Activated CD8-positive, alpha-beta memory T cell treated with anti-CD3 and anti-CD28 coated beads, Interleukin-2, amount 50 U/mL, for 24 hours (primary cell): ENCODE measurements around the gene JAGN1.
"Not testable (repeated sequence)": the region's sequence is repeated elsewhere in the genome, so short reads cannot be mapped to it uniquely, and the experiment has no call there.

Experiments
- DNase-seq: peaks from one replicate; pipeline ENCODE4 v3.0.0-alpha.2; 2020; ENCODE audit errors: extremely low read depth

Gene JAGN1

GRCh38 chr3:9898467-9899241, 8.2 kb downstream of the JAGN1 start:
- DNase-seq = no peak

GRCh38 chr3:9899289-9899791, 8.9 kb downstream of the JAGN1 start:
- DNase-seq = no peak

DNA sequence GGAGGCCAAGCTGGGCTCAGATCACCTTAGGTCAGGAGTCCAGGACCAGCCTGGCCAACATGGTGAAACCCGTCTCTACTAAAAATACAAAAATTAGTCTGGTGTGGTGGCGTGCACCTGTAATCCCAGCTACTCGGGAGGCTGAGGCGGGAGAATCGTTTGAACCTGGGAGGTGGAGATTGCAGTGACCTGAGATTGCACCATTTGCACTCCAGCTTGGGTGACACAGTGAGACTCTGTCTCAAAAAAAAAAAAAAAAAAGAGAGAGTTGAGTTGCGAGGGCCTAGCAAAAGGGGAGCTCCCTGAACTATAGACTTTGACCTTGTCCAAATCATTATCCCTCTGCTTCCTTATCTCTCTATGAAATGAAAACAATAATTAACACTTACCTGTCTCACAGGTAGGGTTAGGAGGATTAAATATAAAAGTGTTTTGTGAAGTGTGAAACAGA, 10.6 kb downstream of the JAGN1 start:
- not testable (repeated sequence) for DNase-seq

- no peak for DNase-seq
These were observed 11.6 kb downstream of the JAGN1 start for GRCh38 chr3:9901967-9902366.

- DNase-seq = no peak
These were observed 12.2 kb downstream of the JAGN1 start, which contains the start of gene IL17RE for GRCh38 chr3:9902372-9903237. Gene IL17RE, plus strand, starts transcription at chr3:9902848. Its CDS starts 85 bp downstream, at chr3:9902933.

GRCh38 chr3:9903238-9903624, 12.8 kb downstream of the JAGN1 start:
- no peak for DNase-seq

GRCh38 chr3:9903904-9904303, 13.5 kb downstream of the JAGN1 start:
- DNase-seq = no peak

DNA sequence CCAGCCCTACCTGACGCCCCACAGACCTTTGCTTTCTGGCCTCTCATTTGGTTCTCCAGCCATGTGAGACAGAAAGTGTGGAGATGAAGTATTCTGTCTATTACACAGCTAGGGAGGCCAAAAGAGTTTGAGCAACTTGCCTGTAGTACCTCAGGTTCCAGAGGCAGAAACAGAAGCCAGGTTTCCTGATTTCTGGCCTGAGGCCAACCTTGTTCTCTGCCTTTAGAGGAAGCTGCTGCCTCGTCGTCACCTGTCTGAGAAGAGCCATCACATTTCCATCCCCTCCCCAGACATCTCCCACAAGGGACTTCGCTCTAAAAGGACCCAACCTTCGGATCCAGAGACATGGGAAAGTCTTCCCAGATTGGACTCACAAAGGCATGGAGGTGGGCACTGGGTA, 16.1 kb downstream of the JAGN1 start:
- DNase-seq = no peak

DNA sequence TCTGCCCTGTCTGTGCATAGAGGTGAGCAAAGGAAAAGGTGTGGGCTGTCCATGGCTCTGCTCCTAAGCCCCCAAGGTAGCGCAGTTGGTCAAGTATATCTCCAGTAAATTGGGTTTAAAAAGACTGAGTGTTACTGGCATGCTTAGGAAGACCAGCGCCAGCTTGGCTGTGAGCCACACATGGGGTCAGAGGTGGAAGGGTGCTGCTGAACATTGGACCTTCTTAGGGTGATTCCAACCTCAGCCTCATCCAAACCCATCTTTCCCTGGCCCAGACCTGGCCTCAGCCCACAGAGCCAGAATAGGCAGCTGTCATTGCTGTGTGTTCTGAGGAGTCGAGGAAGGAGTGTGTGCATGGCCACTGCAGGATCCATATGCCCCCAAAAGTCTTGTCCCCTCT, 17.9 kb downstream of the JAGN1 start:
- DNase-seq = no peak

- no peak for DNase-seq
These were observed 19.0 kb downstream of the JAGN1 start for GRCh38 chr3:9909221-9910013.

GRCh38 chr3:9911863-9912262, 21.5 kb downstream of the JAGN1 start:
- no peak for DNase-seq

DNA sequence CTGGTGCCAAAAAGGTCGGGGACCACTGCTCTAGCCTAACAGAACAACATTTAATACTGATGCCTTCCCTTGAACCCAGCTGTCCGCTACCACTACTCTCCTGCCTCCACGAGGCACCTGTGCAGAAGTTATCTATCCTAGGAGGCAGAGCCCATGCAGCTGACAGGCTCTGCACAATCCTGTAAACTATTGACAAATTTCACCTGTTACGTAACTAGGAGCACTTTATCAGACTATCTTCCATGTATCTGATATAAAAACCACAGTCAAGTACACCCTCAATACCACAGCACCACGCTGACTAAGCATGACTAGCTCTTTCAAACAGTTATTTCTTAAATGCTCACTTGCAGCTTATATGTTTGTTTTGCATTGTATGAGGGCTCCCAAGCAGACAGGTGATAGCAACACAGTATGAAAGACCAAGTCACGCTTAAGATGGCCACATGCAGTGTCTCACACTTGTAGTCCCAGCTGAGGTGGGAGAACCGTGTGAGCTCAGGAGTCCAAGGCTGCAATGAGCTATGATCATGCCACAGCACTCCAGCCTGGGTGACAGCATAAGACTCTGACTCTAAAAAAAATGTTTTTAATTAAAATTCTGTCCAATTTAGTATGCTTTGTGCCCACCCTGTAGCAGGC, 22.0 kb downstream of the JAGN1 start:
- DNase-seq = no peak

GRCh38 chr3:9913601-9914000, 23.2 kb downstream of the JAGN1 start:
- DNase-seq = no peak

DNA sequence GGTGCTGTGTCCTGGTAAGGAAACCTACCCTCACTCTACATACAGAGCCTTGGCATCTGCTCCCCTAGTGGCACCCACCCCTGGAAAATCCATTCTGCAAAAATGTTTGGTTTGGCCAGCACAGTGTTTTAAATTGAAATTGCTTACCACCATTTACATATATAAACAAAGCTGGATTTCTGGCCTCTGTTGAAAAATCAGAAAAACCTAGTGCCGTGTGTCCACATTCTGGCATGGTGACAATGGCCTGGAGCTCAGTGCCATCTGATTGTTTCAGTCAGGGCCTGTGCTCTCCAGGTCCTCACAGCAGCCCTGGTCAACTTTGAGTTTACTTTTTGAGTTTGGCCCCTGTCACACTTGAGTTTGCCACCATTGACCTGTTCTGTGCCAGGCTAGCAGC, 23.6 kb downstream of the JAGN1 start:
- DNase-seq = no peak

DNA sequence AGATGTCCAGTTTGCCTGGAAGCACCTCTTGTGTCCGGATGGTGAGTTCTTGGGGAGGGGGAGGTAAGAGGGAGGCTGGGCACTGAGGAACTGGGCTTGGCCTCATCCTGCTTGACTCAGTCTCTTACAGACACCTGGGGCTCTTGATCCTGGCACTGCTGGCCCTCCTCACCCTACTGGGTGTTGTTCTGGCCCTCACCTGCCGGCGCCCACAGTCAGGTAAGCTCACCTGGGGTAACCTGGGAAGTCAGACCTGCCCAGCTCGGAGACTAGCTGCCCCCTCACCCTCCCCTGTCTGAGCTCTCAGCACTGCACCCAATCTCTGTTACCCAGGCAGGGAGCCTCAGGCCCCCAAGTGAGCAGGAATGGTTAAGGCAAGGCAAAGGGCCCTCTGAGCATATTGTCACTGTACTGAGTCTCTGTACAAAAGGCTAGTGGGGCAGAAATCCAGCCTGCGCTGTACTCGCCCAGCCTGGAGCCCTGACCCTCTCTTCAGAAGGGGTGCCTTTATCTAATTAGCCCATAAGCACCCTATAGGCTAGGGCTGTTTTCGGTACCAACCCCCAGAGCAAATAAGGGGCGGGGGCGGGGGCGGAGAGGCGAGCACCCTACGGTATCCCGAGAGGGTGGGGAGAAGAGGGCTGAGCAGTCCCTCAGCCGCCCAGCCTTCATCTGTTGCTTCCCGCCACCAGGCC, 24.3 kb downstream of the JAGN1 start:
- DNase-seq = no peak

DNA sequence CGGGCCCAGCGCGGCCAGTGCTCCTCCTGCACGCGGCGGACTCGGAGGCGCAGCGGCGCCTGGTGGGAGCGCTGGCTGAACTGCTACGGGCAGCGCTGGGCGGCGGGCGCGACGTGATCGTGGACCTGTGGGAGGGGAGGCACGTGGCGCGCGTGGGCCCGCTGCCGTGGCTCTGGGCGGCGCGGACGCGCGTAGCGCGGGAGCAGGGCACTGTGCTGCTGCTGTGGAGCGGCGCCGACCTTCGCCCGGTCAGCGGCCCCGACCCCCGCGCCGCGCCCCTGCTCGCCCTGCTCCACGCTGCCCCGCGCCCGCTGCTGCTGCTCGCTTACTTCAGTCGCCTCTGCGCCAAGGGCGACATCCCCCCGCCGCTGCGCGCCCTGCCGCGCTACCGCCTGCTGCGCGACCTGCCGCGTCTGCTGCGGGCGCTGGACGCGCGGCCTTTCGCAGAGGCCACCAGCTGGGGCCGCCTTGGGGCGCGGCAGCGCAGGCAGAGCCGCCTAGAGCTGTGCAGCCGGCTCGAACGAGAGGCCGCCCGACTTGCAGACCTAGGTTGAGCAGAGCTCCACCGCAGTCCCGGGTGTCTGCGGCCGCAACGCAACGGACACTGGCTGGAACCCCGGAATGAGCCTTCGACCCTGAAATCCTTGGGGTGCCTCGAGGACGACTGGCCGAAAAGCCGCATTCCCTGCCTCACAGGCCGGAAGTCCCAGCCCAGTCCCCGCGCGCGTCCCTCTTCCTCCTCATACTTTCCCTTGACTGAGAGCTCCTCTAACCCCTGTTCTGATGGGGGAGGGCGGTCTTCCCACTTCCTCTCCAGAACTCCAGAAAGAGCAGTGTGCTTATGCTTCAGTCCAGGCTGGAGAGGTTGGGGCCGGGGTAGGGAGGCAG, 25.1 kb downstream of the JAGN1 start:
- DNase-seq = no peak

- no peak for DNase-seq
These were observed 25.9 kb downstream of the JAGN1 start for GRCh38 chr3:9916346-9916733.

DNA sequence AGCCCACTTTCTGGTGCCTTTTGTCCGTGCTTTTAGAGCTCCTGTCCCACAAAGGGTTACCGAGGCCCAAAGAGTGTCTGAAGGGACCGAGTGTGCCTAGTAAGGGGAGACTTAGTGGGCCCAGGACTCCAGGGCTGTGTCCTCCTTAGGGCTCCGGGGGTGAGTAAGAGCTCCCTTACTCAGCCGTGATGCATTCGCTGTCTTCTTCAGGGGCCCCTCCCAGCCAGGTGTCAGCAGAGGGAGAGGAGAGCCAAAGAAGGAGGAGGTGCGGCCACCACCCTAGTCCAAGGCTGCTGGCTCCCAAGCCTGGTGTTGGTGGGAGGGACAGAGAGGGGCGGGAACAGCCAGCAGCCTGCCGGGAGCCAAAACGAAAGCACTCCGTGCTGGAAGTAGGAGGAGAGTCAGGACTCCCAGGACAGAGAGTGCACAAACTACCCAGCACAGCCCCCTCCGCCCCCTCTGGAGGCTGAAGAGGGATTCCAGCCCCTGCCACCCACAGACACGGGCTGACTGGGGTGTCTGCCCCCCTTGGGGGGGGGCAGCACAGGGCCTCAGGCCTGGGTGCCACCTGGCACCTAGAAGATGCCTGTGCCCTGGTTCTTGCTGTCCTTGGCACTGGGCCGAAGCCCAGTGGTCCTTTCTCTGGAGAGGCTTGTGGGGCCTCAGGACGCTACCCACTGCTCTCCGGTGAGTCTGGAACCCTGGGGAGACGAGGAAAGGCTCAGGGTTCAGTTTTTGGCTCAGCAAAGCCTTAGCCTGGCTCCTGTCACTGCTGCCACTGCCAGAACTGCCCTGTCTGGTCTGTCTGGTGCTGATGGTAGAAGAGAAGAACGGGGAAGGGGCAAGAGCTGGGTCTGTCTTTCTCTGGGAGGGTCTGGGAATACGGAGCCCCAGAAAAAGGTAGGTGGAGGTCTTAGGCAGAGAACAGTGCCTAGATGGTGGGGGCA, 26.6 kb downstream of the JAGN1 start, which contains the start of gene IL17RC:
Gene IL17RC (plus strand): TSS at position 365 of the 947 bp plus-strand sequence. CDS start 218 bp downstream, at position 583.
- DNase-seq = no peak
